OCI-LY3 (cell line): ENCODE measurements around the gene HIBADH.

ENCODE experiments used
- EZH2phosphoT487 ChIP-seq: fragments of 200-600 bp; shearing (Covaris generic); IDR thresholded peaks from 2 replicates; pipeline ENCODE4 v1.6.1; 2018; ENCODE audit warnings: antibody characterized with exemption, mixed run types, low read depth
- TF ChIP-seq, protein P1 (sequence below): fragments of 200-600, 300-600 bp; sonication (generic); IDR thresholded peaks from 2 replicates; pipeline ENCODE4 v1.5.1; 2014; ENCODE audit warnings: antibody characterized with exemption, low read length, low read depth

DNA sequence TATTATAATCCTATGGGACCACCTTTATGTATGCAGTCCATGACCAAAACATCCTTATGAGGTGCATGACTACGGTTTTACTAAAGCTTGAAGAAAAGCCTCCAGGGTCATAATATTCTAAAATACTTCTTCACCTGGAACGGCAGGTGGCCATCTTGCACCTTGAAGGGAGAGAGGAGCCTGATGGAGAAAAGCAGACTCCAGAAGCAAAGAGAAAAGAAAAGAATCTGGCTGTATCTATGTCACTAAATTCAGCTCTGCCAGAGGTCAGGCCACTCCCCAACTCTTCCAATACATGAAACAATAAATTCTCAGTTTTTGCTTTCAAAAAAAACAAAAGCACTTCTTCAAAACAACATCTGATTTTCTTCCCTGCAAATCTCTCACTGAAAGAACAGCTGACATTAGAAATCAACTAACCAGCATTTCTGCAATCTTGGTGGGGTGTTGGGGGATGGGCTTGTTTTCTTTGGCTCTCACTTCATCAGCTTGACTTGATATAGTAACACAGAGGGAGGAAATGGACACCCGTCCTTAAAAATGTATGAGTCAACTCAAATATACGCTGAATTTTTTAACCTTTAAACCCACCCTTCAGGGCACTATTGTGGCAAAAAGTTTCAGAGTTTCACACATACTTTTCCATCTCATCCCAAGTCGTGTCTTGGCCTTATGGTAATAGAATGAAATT, 21.7 kb downstream of the HIBADH start:
- TF ChIP-seq EZH2phosphoT487: no peak
- TF ChIP-seq, protein P1, sequence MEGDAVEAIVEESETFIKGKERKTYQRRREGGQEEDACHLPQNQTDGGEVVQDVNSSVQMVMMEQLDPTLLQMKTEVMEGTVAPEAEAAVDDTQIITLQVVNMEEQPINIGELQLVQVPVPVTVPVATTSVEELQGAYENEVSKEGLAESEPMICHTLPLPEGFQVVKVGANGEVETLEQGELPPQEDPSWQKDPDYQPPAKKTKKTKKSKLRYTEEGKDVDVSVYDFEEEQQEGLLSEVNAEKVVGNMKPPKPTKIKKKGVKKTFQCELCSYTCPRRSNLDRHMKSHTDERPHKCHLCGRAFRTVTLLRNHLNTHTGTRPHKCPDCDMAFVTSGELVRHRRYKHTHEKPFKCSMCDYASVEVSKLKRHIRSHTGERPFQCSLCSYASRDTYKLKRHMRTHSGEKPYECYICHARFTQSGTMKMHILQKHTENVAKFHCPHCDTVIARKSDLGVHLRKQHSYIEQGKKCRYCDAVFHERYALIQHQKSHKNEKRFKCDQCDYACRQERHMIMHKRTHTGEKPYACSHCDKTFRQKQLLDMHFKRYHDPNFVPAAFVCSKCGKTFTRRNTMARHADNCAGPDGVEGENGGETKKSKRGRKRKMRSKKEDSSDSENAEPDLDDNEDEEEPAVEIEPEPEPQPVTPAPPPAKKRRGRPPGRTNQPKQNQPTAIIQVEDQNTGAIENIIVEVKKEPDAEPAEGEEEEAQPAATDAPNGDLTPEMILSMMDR: 0 out of 2 replicates have a peak, but pooled peaks have one; percentile 5
